ENCODE data around the gene KCTD5.

KCTD5 gene

DNA sequence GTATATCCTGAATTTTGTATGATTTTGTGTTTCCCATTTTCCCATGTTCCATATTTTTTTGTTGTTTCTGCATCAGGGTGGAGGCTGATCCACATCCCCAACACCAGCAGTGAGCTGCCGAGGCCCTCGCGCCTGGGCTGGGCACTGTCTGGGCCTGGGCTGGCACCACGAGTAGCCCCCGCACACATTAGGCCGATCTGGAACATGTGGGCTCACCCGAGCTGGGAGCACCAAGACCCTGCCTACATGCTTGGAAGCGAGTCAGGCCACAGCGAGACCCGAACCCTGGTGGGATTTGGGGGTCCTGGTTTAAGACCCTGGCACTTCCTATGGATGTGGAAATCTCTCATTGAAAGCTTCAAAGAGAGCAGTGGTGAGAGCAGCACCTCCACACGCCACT lies 8.5 kb downstream of the KCTD5 start:
- H3K27ac ChIP-seq (ENCODE audit: low read depth, low read length): no peak overlapping the region
- no peaks in the 10 kb centered on the region for H3K9me2 ChIP-seq (replicated peaks; ENCODE audit: insufficient read depth, low read length)
- H3K4me2 ChIP-seq (ENCODE audit: low read depth, low read length, poor library complexity, severe bottlenecking): no peak overlapping the region
- no peaks in the 10 kb centered on the region for H3K9me3 ChIP-seq (ENCODE audit: insufficient read depth, low read length)
- H3F3A ChIP-seq (ENCODE audit: insufficient read depth): peaks cover 7% of the 10 kb centered on the region; the same call in 1 of the 2 replicates
- peaks cover 5% of the 10 kb centered on the region; the same call in 1 of the 2 replicates for H4K20me1 ChIP-seq (ENCODE audit: low read depth, low read length)
- no peak overlapping the region for H3K4me3 ChIP-seq (ENCODE audit: insufficient read depth, low read length, poor library complexity, severe bottlenecking)
- H2AFZ ChIP-seq (ENCODE audit: low read depth, low read length, severe bottlenecking): no peak overlapping the region
- peaks cover 11% of the 10 kb centered on the region; the same call in 1 of the 2 replicates for H3K79me2 ChIP-seq (ENCODE audit: insufficient read depth, low read length)
- H3K36me3 ChIP-seq (ENCODE audit: low read length): no peaks in the 10 kb centered on the region
- H3K27me3 ChIP-seq (ENCODE audit: low read length): no peaks in the 10 kb centered on the region
- TF ChIP-seq, protein P1, sequence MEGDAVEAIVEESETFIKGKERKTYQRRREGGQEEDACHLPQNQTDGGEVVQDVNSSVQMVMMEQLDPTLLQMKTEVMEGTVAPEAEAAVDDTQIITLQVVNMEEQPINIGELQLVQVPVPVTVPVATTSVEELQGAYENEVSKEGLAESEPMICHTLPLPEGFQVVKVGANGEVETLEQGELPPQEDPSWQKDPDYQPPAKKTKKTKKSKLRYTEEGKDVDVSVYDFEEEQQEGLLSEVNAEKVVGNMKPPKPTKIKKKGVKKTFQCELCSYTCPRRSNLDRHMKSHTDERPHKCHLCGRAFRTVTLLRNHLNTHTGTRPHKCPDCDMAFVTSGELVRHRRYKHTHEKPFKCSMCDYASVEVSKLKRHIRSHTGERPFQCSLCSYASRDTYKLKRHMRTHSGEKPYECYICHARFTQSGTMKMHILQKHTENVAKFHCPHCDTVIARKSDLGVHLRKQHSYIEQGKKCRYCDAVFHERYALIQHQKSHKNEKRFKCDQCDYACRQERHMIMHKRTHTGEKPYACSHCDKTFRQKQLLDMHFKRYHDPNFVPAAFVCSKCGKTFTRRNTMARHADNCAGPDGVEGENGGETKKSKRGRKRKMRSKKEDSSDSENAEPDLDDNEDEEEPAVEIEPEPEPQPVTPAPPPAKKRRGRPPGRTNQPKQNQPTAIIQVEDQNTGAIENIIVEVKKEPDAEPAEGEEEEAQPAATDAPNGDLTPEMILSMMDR (IDR thresholded peaks at IDR 0.05; ENCODE audit: insufficient read depth, low read length, poor library complexity, severe bottlenecking): no peak
- no peak for TF ChIP-seq EZH2phosphoT487 (conservative IDR thresholded peaks at IDR 0.05; ENCODE audit: low read length)
- no peak overlapping the region for H3K9ac ChIP-seq (ENCODE audit: low read length)

DNA sequence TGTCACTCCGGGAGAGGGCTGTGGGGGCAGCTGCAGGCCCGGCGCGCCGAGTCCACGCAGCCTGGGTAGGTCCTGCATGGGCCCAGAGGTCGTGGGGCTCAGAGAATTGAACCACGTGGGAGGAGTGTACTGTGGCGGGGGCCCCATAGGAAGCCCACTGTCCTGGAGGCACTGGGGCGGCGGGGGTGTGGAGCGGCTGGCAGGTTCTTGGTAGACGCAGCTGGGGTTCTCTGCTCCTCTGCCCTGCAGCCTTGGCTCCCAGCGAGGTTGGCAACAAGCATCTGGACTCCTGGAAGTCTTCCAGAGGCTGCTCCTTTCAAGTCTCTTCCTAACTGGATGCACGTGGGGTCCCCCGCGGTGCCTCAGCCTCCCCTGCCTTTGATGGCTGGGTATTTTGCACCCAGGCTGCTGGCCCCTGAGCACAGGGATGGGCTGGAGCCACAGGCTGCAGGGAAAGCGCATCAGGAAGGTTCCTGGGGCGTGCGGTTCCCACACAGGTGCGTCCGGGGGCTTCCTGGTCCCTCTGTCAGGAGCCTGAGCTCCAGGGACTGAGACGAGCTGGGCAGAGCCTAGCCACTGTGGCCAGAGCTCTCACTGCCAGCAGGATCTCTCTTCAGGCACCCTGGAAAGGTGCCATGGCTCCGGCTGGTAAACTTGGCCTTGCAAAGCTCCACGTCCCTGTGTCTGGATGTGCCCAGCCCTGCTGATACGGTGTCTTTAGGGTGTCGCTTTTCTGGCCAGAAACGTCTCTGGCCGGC lies 9.3 kb downstream of the KCTD5 start:
- no peak overlapping the region for H2AFZ ChIP-seq (ENCODE audit: low read depth, low read length, severe bottlenecking)
- TF ChIP-seq EZH2phosphoT487 (conservative IDR thresholded peaks at IDR 0.05; ENCODE audit: low read length): no peak
- TF ChIP-seq, protein P1 (IDR thresholded peaks at IDR 0.05; ENCODE audit: insufficient read depth, low read length, poor library complexity, severe bottlenecking): no peak
- no peaks in the 10 kb centered on the region for H3K27me3 ChIP-seq (ENCODE audit: low read length)
- no peak overlapping the region for H3K4me3 ChIP-seq (ENCODE audit: insufficient read depth, low read length, poor library complexity, severe bottlenecking)
- no peaks in the 10 kb centered on the region for H3K9me3 ChIP-seq (ENCODE audit: insufficient read depth, low read length)
- no peaks in the 10 kb centered on the region for H3K9me2 ChIP-seq (replicated peaks; ENCODE audit: insufficient read depth, low read length)
- no peak overlapping the region for H3K27ac ChIP-seq (ENCODE audit: low read depth, low read length)
- no peak overlapping the region for H3K4me2 ChIP-seq (ENCODE audit: low read depth, low read length, poor library complexity, severe bottlenecking)
- H4K20me1 ChIP-seq (ENCODE audit: low read depth, low read length): peaks cover 5% of the 10 kb centered on the region; the same call in 1 of the 2 replicates
- H3K9ac ChIP-seq (ENCODE audit: low read length): no peak overlapping the region
- peaks cover 7% of the 10 kb centered on the region; the same call in 1 of the 2 replicates for H3F3A ChIP-seq (ENCODE audit: insufficient read depth)
- H3K79me2 ChIP-seq (ENCODE audit: insufficient read depth, low read length): peaks cover 11% of the 10 kb centered on the region; the same call in 1 of the 2 replicates
- no peaks in the 10 kb centered on the region for H3K36me3 ChIP-seq (ENCODE audit: low read length)

DNA sequence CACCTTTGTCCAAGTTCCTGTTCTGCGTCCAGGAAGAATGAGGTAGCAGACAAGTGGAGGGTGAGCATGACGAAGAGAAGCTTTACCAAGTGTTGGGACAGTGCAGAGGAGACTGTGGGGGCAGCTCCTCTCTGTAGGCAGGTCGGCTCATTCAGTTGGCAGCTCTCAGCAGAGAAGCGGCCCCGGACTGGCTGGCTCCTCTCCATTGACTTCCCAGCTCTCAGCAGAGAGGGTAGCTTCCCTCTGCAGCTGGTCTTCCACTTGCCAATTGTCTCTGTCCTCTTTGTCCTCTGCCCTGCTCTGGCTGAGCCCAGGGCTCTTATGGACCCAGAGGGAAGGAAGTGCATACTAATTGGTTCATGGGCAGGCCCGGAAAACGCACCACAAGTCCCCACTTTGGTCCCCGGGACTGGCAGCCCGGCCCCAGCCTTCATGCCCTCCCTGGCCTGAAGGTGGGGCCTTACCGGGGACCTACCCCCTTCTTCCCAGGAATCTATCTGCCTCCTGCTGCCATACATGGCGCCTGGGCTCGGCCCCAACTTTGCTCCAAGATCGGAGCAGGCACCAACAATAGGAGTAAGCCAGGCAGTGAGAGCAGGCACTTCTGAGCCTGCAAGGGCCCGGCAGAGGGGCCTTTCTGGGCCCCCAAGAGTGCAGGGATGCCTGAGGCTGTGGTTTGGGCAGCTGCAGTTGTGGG lies 10.1 kb downstream of the KCTD5 start:
- H3K4me3 ChIP-seq (ENCODE audit: insufficient read depth, low read length, poor library complexity, severe bottlenecking): no peak overlapping the region
- no peak overlapping the region for H2AFZ ChIP-seq (ENCODE audit: low read depth, low read length, severe bottlenecking)
- H3K9ac ChIP-seq (ENCODE audit: low read length): no peak overlapping the region
- H3K27ac ChIP-seq (ENCODE audit: low read depth, low read length): no peak overlapping the region
- peaks cover 1% of the 10 kb centered on the region; the same call in 1 of the 2 replicates for H3F3A ChIP-seq (ENCODE audit: insufficient read depth)
- no peaks in the 10 kb centered on the region for H3K27me3 ChIP-seq (ENCODE audit: low read length)
- TF ChIP-seq, protein P1 (IDR thresholded peaks at IDR 0.05; ENCODE audit: insufficient read depth, low read length, poor library complexity, severe bottlenecking): no peak
- TF ChIP-seq EZH2phosphoT487 (conservative IDR thresholded peaks at IDR 0.05; ENCODE audit: low read length): no peak
- no peaks in the 10 kb centered on the region for H3K9me3 ChIP-seq (ENCODE audit: insufficient read depth, low read length)
- H3K36me3 ChIP-seq (ENCODE audit: low read length): no peaks in the 10 kb centered on the region
- peaks cover 9% of the 10 kb centered on the region; the same call in 1 of the 2 replicates for H3K79me2 ChIP-seq (ENCODE audit: insufficient read depth, low read length)
- H4K20me1 ChIP-seq (ENCODE audit: low read depth, low read length): peaks cover 5% of the 10 kb centered on the region; the same call in 1 of the 2 replicates
- no peaks in the 10 kb centered on the region for H3K9me2 ChIP-seq (replicated peaks; ENCODE audit: insufficient read depth, low read length)
- H3K4me2 ChIP-seq (ENCODE audit: low read depth, low read length, poor library complexity, severe bottlenecking): no peak overlapping the region

Data from SU-DHL-6 (cell line).